SU-DHL-6 (cell line): ENCODE data around the gene HLA-DMB.

ENCODE experiments used
- H2AFZ ChIP-seq: fragments of 200-600 bp; sonication (generic); 2 replicates; pipeline ENCODE4 v1.6.1; 2014; ENCODE audit warnings: low read depth, mild to moderate bottlenecking, moderate library complexity, mixed read lengths, antibody characterized with exemption, low read length; ENCODE audit not compliant: severe bottlenecking
- H3F3A ChIP-seq: fragments of 200-600 bp; shearing (Covaris generic); 2 replicates; pipeline ENCODE4 v1.6.0; 2016; ENCODE audit warnings: antibody characterized with exemption, mild to moderate bottlenecking; ENCODE audit not compliant: insufficient read depth
- H3K27ac ChIP-seq: fragments of 200-600 bp; sonication (generic); 2 replicates; pipeline ENCODE4 v1.5.1; 2016; ENCODE audit warnings: low read depth, mild to moderate bottlenecking, low read length, moderate library complexity, mixed read lengths
- H3K27me3 ChIP-seq: fragments of 200-600 bp; sonication (generic), shearing (Covaris generic); 2 replicates; pipeline ENCODE4 v1.6.0; 2014; ENCODE audit warnings: mild to moderate bottlenecking, low read length
- H3K36me3 ChIP-seq: fragments of 200-600 bp; sonication (generic); 2 replicates; pipeline ENCODE4 v1.6.1; 2014; ENCODE audit warnings: mild to moderate bottlenecking, low read length, mixed read lengths
- H3K4me2 ChIP-seq: fragments of 300-600, 200-600 bp; shearing (Covaris generic), sonication (generic); 2 replicates; pipeline ENCODE4 v1.6.0; 2014; ENCODE audit warnings: low read length, low read depth, mild to moderate bottlenecking; ENCODE audit not compliant: poor library complexity, severe bottlenecking
- H3K4me3 ChIP-seq: fragments of 200-600 bp; sonication (generic); 2 replicates; pipeline ENCODE4 v1.5.1; 2014; ENCODE audit warnings: antibody characterized with exemption, low read length, mild to moderate bottlenecking, mixed read lengths; ENCODE audit not compliant: insufficient read depth, poor library complexity, severe bottlenecking
- H3K79me2 ChIP-seq: fragments of 200-600 bp; sonication (generic); 2 replicates; pipeline ENCODE4 v1.6.1; 2014; ENCODE audit warnings: mild to moderate bottlenecking, low read length, moderate library complexity; ENCODE audit not compliant: insufficient read depth
- H3K9ac ChIP-seq: fragments of 200-600 bp; sonication (generic); 2 replicates; pipeline ENCODE4 v1.7.0; 2014; ENCODE audit warnings: mild to moderate bottlenecking, low read length
- H3K9me2 ChIP-seq: fragments of 200-600 bp; sonication (generic); replicated peaks from 2 replicates; pipeline ENCODE4 v1.6.1; 2014; ENCODE audit warnings: low read length; ENCODE audit not compliant: insufficient read depth
- H3K9me3 ChIP-seq: fragments of 200-600 bp; sonication (generic); 2 replicates; pipeline ENCODE4 v1.6.1; 2014; ENCODE audit warnings: low read length, mixed read lengths; ENCODE audit not compliant: insufficient read depth
- H4K20me1 ChIP-seq: fragments of 200-600 bp; sonication (generic); 2 replicates; pipeline ENCODE4 v1.6.1; 2014; ENCODE audit warnings: low read depth, mild to moderate bottlenecking, antibody characterized with exemption, low read length, moderate library complexity, mixed read lengths
- EZH2phosphoT487 ChIP-seq: fragments of 200-600 bp; sonication (generic), shearing (Covaris generic); conservative IDR thresholded peaks from 2 replicates; pipeline ENCODE4 v1.6.1; 2018; ENCODE audit warnings: mild to moderate bottlenecking, antibody characterized with exemption, low read length, moderate library complexity, mixed read lengths
- TF ChIP-seq, protein P1 (sequence below): fragments of 200-600 bp; sonication (generic); IDR thresholded peaks from one replicate; pipeline ENCODE4 v1.5.1; 2017; ENCODE audit warnings: antibody characterized with exemption, mild to moderate bottlenecking, low read length, moderate library complexity; ENCODE audit not compliant: insufficient read depth, poor library complexity, severe bottlenecking

Gene HLA-DMB

DNA sequence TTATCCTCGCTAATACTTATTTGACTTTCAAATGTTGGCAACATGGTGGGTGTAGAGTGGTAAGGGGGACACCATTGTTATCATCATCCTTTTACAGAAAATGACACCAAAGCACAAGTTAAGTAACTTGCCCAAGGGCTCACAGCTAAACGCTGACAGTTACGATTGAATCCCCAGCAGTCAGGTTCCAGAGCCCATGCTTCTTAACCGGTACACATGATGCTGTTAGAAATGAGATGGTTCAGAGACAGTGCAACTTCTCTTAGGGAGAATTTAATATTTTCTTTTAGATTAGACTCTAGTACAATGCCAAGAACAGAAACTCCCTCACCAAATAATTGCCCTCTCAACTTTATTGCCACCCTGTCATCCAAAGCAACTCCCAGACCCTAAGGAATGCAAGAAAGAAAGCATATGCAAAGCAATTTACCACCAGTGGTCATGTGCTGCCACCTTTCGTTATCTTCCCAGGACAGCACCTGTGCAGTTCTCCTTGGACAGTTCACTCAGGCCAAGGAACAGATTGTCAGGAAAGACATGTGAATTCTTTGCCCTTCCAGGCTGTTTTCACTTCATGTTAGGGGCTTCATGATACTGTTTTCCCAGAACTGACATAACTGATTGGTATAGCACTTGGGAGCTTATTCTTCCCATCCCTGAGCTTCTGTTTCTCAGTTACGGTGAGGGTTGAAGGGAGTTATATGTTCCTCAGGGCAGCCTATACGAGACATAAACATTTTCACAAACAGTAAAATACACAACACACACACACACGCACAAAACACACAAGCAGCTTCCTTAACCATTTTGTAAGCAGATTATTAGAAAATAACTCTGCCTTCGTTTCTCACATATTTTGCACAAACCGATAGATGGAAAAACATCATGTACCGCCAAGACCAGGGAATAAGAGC lies 7.0 kb upstream of the HLA-DMB start:
- Histone ChIP-seq H3K27me3 (no peaks in the 10 kb centered on the region), H3K27ac (peak overlapping the region; percentile 97), H3K9me3 (no peaks in the 10 kb centered on the region), H3K4me2 (peak overlapping the region; percentile 72), H2AFZ (peak overlapping the region; percentile 3), H3K4me3 (peak overlapping the region; percentile 3), H3F3A (peaks cover 78% of the 10 kb centered on the region), H3K79me2 (peaks cover 56% of the 10 kb centered on the region), H3K9me2 (no peaks in the 10 kb centered on the region), H3K9ac (peak overlapping the region; percentile 63), H4K20me1 (no peaks in the 10 kb centered on the region), H3K36me3 (peaks cover 7% of the 10 kb centered on the region; the same call in 1 of the 2 replicates)
- TF ChIP-seq, protein P1, sequence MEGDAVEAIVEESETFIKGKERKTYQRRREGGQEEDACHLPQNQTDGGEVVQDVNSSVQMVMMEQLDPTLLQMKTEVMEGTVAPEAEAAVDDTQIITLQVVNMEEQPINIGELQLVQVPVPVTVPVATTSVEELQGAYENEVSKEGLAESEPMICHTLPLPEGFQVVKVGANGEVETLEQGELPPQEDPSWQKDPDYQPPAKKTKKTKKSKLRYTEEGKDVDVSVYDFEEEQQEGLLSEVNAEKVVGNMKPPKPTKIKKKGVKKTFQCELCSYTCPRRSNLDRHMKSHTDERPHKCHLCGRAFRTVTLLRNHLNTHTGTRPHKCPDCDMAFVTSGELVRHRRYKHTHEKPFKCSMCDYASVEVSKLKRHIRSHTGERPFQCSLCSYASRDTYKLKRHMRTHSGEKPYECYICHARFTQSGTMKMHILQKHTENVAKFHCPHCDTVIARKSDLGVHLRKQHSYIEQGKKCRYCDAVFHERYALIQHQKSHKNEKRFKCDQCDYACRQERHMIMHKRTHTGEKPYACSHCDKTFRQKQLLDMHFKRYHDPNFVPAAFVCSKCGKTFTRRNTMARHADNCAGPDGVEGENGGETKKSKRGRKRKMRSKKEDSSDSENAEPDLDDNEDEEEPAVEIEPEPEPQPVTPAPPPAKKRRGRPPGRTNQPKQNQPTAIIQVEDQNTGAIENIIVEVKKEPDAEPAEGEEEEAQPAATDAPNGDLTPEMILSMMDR: peak; percentile 95
- TF ChIP-seq EZH2phosphoT487: no peak

- peaks cover 46% of the 10 kb centered on the region for H3K79me2 ChIP-seq
- no peaks in the 10 kb centered on the region for H3K9me3 ChIP-seq
- no peaks in the 10 kb centered on the region for H3K9me2 ChIP-seq
- peak overlapping the region; percentile 97 for H3K27ac ChIP-seq
- peak overlapping the region; percentile 5 for H3K4me3 ChIP-seq
- peak overlapping the region; percentile 72 for H3K4me2 ChIP-seq
- TF ChIP-seq EZH2phosphoT487: no peak
- TF ChIP-seq, protein P1: no peak
- no peak overlapping the region for H2AFZ ChIP-seq
- H3K9ac ChIP-seq: peak overlapping the region; percentile 63
- peaks cover 78% of the 10 kb centered on the region for H3F3A ChIP-seq
- no peaks in the 10 kb centered on the region for H3K27me3 ChIP-seq
- H4K20me1 ChIP-seq: no peaks in the 10 kb centered on the region
- H3K36me3 ChIP-seq: peaks cover 7% of the 10 kb centered on the region; the same call in 1 of the 2 replicates
Measured at GRCh38 chr6:32946893-32947292, 6.1 kb upstream of the HLA-DMB start.

DNA sequence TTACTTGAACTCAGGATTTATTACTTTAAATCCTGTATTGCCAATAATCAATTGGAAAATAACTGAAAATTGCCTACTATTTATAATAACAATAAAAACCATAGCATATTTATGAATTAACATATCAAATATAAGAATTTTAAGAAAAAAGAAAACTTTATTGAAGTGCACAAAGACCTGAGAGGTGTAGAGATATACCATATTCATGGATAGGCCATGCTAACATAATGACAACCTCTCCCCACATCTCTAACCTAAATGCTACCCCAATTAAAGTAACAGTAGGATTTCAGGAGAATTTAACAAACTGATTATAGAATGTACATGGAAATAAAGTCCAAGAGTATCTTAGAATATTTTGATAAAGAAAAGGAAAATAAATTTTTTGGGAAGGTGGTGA lies 5.1 kb upstream of the HLA-DMB start:
- Histone ChIP-seq H3K36me3 (peaks cover 7% of the 10 kb centered on the region; the same call in 1 of the 2 replicates), H3K27me3 (no peaks in the 10 kb centered on the region), H3K4me2 (peak overlapping the region; percentile 72), H2AFZ (no peak overlapping the region), H3K79me2 (peaks cover 38% of the 10 kb centered on the region; the same call in 1 of the 2 replicates), H3F3A (peaks cover 88% of the 10 kb centered on the region), H3K9me2 (no peaks in the 10 kb centered on the region), H3K27ac (peak overlapping the region; percentile 97), H3K9me3 (no peaks in the 10 kb centered on the region), H3K4me3 (peak overlapping the region; percentile 33), H4K20me1 (no peaks in the 10 kb centered on the region), H3K9ac (peak overlapping the region; percentile 63)
- TF ChIP-seq EZH2phosphoT487: no peak
- TF ChIP-seq, protein P1: no peak
